Measurements from ENCODE around the gene PRR7.
A peak's percentile ranks its signal among the peaks of the same experiment; 100 is the strongest.

Gene PRR7

GRCh38 chr5:177423671-177424070, 22.9 kb upstream of the PRR7 start:
- DNase-seq (ENCODE audit: low read depth, low spot score) = no peak

GRCh38 chr5:177425196-177425800, 21.3 kb upstream of the PRR7 start:
- no peak for DNase-seq (ENCODE audit: low read depth, low spot score)

GRCh38 chr5:177425801-177426565, 20.6 kb upstream of the PRR7 start:
- DNase-seq (ENCODE audit: low read depth, low spot score) = peak; percentile 99

GRCh38 chr5:177426566-177427210, 19.9 kb upstream of the PRR7 start, which contains the start of gene GRK6:
TSS of gene GRK6 (plus strand) at chr5:177426676. CDS start at chr5:177426846, 170 bp downstream.
- DNase-seq (ENCODE audit: low read depth, low spot score) = no peak

DNA sequence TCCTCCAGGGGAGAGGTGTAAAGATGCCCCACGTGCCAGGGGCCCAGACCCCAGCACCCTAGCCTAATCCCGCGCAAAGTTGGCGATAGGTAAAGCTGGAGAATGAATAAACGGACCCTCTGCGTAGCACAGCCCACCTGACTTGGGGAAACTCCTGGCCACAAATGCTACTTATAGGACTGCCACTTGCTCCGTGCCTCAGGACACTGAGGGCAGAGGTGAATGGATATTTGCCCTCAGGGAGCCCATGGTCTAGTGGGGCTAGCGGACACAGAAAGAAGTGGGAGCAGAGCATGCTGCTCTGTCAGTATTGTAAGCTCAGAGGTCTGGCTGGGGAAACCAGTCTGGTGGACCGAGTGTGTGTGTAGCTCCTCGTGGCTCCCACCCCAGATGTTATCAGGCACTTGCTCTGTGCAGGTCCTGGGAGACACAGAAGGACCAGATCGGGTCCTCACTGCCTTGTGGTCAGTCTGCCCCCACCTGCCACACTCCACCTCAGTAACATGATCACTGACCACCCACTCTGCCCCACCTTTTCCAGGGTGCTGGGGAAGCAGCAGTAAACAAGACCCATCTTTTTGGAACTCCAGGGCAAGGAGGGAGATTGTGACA, 19.3 kb upstream of the PRR7 start:
- no peak for DNase-seq (ENCODE audit: low read depth, low spot score)

GRCh38 chr5:177427919-177428573, 18.6 kb upstream of the PRR7 start:
- no peak for DNase-seq (ENCODE audit: low read depth, low spot score)

- no peak for DNase-seq (ENCODE audit: low read depth, low spot score)
Observed at GRCh38 chr5:177428574-177429217, 17.9 kb upstream of the PRR7 start.

DNA sequence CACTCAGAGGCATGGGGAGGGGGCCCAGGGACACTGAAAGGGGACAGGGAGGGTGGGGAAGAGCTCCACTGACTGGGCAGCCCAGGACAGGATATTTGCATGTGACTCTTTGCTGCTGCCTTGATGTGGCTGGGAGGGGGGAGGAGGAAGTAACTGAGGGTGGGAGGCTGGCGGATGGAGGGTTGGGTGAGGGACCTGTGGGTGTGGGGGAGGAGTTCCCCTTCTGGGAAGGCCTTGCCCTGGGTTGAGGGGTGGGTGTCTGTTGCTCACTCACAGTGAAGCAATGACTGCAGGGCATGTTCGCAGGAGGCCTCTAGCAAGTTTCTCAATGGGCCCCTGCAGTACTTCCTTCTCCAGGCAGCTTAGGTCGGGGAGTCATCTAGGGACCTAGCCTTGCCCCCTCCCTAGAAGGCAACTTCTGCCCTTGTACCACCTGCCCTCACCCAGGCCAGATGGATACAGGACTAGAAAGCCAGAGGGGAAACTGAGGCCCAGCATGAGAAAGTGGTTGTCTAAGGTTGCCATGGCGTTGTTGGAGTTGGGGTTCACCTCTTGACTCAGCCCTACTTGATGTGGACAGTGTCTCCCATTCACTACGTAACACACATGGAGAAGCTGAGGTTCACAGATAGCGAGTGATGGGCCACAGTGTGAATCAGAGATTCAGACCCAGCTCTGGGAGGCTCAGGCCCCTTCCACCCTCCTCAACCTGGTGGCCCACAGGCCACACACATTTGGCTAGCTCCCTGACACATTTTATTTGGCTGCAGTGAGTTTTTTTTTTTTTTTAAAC, 17.2 kb upstream of the PRR7 start:
- no peak for DNase-seq (ENCODE audit: low read depth, low spot score)

DNA sequence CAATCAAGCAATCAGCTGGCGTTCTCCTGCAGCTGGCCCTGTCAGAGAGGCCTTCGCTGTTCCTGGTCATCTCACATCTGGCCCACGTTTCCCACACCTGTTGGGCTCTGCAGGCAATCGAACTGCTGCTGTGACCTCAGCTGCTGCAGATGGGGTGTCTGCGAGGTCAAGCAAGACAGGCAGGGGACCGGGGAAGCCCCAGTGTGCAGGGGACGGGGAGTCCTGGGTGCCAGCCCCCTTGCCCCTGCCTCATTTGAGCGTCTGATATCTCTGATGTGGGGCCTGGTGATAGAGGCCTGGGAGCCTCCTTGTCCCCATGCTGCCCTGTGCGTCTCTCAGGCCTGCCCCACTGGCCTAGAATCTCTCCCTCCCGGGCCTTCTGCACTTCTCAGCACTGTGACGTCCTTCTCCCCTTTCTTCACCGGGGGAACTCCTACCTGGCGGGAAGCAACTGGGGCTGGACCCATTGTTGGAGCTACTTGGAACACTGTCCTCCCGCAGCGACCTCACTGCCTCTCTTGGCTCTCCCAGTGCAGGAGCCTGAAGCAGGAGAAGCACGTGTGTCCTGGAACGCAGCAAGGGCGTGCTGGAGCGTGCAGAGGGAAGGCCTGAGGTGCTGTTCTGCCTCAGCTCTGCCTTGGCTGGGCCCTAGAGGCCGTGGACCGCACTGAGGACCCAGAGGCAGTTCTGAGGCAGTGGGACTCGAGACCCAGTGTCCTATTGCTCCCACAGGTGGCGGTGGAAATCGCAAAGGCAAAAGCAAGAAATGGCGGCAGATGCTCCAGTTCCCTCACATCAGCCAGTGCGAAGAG, 16.3 kb upstream of the PRR7 start:
- no peak for DNase-seq (ENCODE audit: low read depth, low spot score)

DNA sequence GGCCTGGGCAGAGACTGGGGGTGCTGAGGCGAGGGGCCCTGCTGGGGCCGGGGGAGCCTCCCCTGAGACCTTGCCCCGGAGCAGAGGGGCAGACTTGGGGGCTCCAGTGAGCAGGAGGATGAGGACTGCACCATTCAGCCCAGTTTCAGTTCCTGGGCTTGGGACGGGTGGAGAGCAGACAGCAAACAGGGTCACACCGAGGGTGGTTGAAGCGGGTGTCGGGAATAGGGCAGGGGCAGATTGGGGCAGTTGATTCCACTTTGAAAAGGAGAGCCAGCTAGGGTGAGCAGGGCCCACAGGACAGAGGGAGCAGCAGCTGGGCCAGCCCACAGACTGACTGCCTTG, 15.7 kb upstream of the PRR7 start:
- DNase-seq (ENCODE audit: low read depth, low spot score) = no peak

GRCh38 chr5:177431317-177432142, 15.1 kb upstream of the PRR7 start:
- DNase-seq (ENCODE audit: low read depth, low spot score) = no peak

GRCh38 chr5:177432143-177432838, 14.3 kb upstream of the PRR7 start:
- no peak for DNase-seq (ENCODE audit: low read depth, low spot score)

DNA sequence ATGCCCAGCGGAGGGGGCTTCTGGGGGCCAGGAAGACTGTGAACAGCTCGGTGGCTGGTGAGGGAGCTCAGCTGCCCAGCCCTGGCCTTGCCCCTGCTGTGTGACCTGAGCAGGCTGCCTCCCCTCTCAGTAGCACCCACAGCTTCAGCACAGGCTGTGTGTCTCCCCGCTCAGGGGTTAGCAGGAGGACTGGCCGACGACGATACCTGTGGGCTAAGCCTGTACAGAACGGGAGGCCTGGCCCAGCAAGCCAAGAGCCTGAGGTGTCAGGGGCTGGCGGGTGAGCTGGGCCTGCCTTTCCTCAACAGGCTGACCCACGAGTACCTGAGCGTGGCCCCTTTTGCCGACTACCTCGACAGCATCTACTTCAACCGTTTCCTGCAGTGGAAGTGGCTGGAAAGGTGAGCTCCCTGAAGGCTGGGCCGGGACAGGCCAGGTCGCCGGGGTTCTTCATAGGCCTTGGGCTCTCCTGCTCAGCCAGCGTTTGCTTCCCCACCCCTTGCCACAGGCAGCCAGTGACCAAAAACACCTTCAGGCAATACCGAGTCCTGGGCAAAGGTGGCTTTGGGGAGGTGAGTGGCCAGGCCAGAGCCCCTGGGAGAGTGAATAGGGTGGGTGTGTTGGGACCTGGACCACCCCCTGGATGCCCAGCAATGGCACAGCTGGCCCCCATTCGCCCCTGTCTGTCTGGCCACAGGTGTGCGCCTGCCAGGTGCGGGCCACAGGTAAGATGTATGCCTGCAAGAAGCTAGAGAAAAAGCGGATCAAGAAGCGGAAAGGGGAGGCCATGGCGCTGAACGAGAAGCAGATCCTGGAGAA, 13.6 kb upstream of the PRR7 start:
- no peak for DNase-seq (ENCODE audit: low read depth, low spot score)

GRCh38 chr5:177433658-177434217, 12.9 kb upstream of the PRR7 start:
- no peak for DNase-seq (ENCODE audit: low read depth, low spot score)

GRCh38 chr5:177434437-177434836, 12.2 kb upstream of the PRR7 start:
- no peak for DNase-seq (ENCODE audit: low read depth, low spot score)

GRCh38 chr5:177434942-177435738, 11.5 kb upstream of the PRR7 start:
- no peak for DNase-seq (ENCODE audit: low read depth, low spot score)

Data from iPS DF 19.7 (cell line).